Neural cell (in vitro differentiated cells): ENCODE results near the gene PTPRT. TPM values are rescaled to one million over a fixed set of nuclear protein-coding genes. Genes with fewer than 3 reads are reported as not detected.

Experiments used
- H2AFZ ChIP-seq: fragments of 200-600, 300-800 bp; sonication (generic), shearing (Covaris generic); 2 replicates; pipeline ENCODE4 v1.6.0; 2014; ENCODE audit warnings: low read depth, mild to moderate bottlenecking, antibody characterized with exemption, low read length, moderate library complexity
- H3F3A ChIP-seq: fragments of 200-600 bp; shearing (Covaris generic); 2 replicates; pipeline ENCODE4 v1.6.1; 2016; ENCODE audit warnings: mild to moderate bottlenecking, moderate library complexity, mixed read lengths, antibody characterized with exemption, low read length; ENCODE audit not compliant: insufficient read depth, poor library complexity, severe bottlenecking
- H3K27ac ChIP-seq: fragments of 200-600, 300-800 bp; sonication (generic), shearing (Covaris generic); 2 replicates; pipeline ENCODE4 v1.5.1; 2014; ENCODE audit warnings: mild to moderate bottlenecking, low read length, moderate library complexity
- H3K27me3 ChIP-seq: fragments of 300-800, 200-600 bp; sonication (generic), shearing (Covaris generic); 2 replicates; pipeline ENCODE4 v1.6.0; 2014; ENCODE audit warnings: mild to moderate bottlenecking, low read depth, low read length, moderate library complexity; ENCODE audit not compliant: insufficient read depth
- H3K36me3 ChIP-seq: fragments of 300-800, 200-600 bp; sonication (generic), shearing (Covaris generic); 2 replicates; pipeline ENCODE4 v1.5.1; 2014; ENCODE audit warnings: mild to moderate bottlenecking, antibody characterized with exemption, low read length, moderate library complexity; ENCODE audit not compliant: insufficient read depth
- H3K4me2 ChIP-seq: fragments of 300-800, 200-600 bp; sonication (generic), shearing (Covaris generic); 2 replicates; pipeline ENCODE4 v1.6.0; 2014; ENCODE audit warnings: mild to moderate bottlenecking, low read length
- H3K4me3 ChIP-seq: fragments of 300-800, 200-600 bp; sonication (generic), shearing (Covaris generic); 2 replicates; pipeline ENCODE4 v1.5.1; 2014; ENCODE audit warnings: mild to moderate bottlenecking, low read length, moderate library complexity
- H3K79me2 ChIP-seq: fragments of 200-600 bp; shearing (Covaris generic); replicated peaks from 2 replicates; pipeline ENCODE4 v1.6.0; 2014; ENCODE audit warnings: mild to moderate bottlenecking, low read length, moderate library complexity; ENCODE audit not compliant: insufficient read depth
- H3K9ac ChIP-seq: fragments of 300-800, 200-600 bp; sonication (generic), shearing (Covaris generic); 2 replicates; pipeline ENCODE4 v1.6.1; 2016; ENCODE audit warnings: mild to moderate bottlenecking, low read length, mixed read lengths
- H3K9me2 ChIP-seq: fragments of 200-600 bp; shearing (Covaris generic); 2 replicates; pipeline ENCODE4 v1.6.1; 2016; ENCODE audit warnings: mild to moderate bottlenecking, low read length, mixed read lengths; ENCODE audit not compliant: insufficient read depth
- H3K9me3 ChIP-seq: fragments of 200-600, 300-800 bp; sonication (generic), shearing (Covaris generic); 2 replicates; pipeline ENCODE4 v1.6.1; 2016; ENCODE audit warnings: mild to moderate bottlenecking, mixed run types, low read length, moderate library complexity, mixed read lengths
- H4K20me1 ChIP-seq: fragments of 200-600 bp; shearing (Covaris generic); 2 replicates; pipeline ENCODE4 v1.6.1; 2016; ENCODE audit warnings: mild to moderate bottlenecking, mixed run types; ENCODE audit not compliant: insufficient read depth
- EP300 ChIP-seq: fragments of 450-650 bp; conservative IDR thresholded peaks from 2 replicates; pipeline ENCODE4 v1.6.1; 2014; ENCODE audit warnings: antibody characterized with exemption, mild to moderate bottlenecking, moderate library complexity; ENCODE audit not compliant: poor library complexity, severe bottlenecking
- EZH2 ChIP-seq: fragments of 200-600, 300-800 bp; shearing (Covaris generic), sonication (generic); IDR thresholded peaks from 2 replicates; pipeline ENCODE4 v1.6.1; 2014; ENCODE audit warnings: antibody characterized with exemption, low read length, borderline replicate concordance, mild to moderate bottlenecking; ENCODE audit not compliant: insufficient read depth, poor library complexity, severe bottlenecking
- MXI1 ChIP-seq: fragments of 450-650 bp; conservative IDR thresholded peaks from 2 replicates; pipeline ENCODE4 v1.6.1; 2014; ENCODE audit warnings: antibody characterized with exemption, mild to moderate bottlenecking; ENCODE audit not compliant: poor library complexity, severe bottlenecking
- POLR2AphosphoS5 ChIP-seq: IDR thresholded peaks from 2 replicates; pipeline ENCODE4 v1.6.1; 2012
- RAD21 ChIP-seq: fragments of 450-650 bp; conservative IDR thresholded peaks from 2 replicates; pipeline ENCODE4 v1.6.1; 2014; ENCODE audit warnings: antibody characterized with exemption, mild to moderate bottlenecking, moderate library complexity
- SMC3 ChIP-seq: fragments of 450-650 bp; conservative IDR thresholded peaks from 2 replicates; pipeline ENCODE4 v1.6.1; 2014; ENCODE audit warnings: antibody characterized with exemption, mild to moderate bottlenecking, moderate library complexity; ENCODE audit not compliant: poor library complexity
- TAF1 ChIP-seq: IDR thresholded peaks from 2 replicates; pipeline ENCODE4 v1.6.1; 2012; ENCODE audit warnings: low read depth
- polyA plus RNA-seq: library from polyadenylated mRNA; depleted of rRNA; stranded (reverse); fragments of >200 nt; gene quantifications from 2 replicates; pipeline ENCODE4 v1.2.3, GENCODE V29; 2014
- TF ChIP-seq, protein P1 (sequence below): fragments of 450-650 bp; IDR thresholded peaks from 2 replicates; pipeline ENCODE4 v1.5.1; 2014; ENCODE audit warnings: antibody characterized with exemption, mild to moderate bottlenecking, moderate library complexity; ENCODE audit not compliant: poor library complexity, severe bottlenecking
- TF ChIP-seq, protein P2 (sequence below): IDR thresholded peaks from 2 replicates; pipeline ENCODE4 v1.6.1; 2012; ENCODE audit warnings: borderline replicate concordance

PTPRT gene
- polyA plus RNA-seq, 1 donor from 2014 or later, result 9.2 TPM

DNA sequence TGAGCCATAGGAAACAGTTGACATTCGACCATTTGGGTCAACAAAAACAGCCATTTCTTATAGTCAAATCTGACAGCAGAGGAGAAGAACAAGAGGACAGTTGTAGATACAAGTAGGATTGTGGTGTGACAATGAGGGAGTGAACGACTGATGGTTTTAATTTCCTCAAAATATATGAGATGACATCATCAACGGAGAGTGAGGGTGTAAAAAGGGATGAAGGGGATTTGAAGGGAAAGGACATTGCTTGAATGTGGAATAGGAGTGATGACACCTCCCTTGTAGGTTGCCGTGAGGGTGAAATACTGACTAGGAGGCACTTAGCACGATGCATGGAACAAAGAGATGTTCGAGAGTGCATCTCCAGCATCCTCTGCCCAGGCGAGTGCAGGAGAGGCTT lies 1071.7 kb downstream of the PTPRT start:
- Histone ChIP-seq H3K27ac (no peak overlapping the region), H3K9me3 (no peaks in the 10 kb centered on the region), H3K9me2 (no peaks in the 10 kb centered on the region), H3K79me2 (no peaks in the 10 kb centered on the region), H3K4me2 (no peak overlapping the region), H3K27me3 (no peaks in the 10 kb centered on the region), H3F3A (no peaks in the 10 kb centered on the region), H2AFZ (no peak overlapping the region), H4K20me1 (no peaks in the 10 kb centered on the region), H3K36me3 (no peaks in the 10 kb centered on the region), H3K4me3 (no peak overlapping the region), H3K9ac (no peak overlapping the region)
- TF ChIP-seq SMC3 (no peak), TAF1 (no peak), MXI1 (no peak)
- TF ChIP-seq, protein P1, sequence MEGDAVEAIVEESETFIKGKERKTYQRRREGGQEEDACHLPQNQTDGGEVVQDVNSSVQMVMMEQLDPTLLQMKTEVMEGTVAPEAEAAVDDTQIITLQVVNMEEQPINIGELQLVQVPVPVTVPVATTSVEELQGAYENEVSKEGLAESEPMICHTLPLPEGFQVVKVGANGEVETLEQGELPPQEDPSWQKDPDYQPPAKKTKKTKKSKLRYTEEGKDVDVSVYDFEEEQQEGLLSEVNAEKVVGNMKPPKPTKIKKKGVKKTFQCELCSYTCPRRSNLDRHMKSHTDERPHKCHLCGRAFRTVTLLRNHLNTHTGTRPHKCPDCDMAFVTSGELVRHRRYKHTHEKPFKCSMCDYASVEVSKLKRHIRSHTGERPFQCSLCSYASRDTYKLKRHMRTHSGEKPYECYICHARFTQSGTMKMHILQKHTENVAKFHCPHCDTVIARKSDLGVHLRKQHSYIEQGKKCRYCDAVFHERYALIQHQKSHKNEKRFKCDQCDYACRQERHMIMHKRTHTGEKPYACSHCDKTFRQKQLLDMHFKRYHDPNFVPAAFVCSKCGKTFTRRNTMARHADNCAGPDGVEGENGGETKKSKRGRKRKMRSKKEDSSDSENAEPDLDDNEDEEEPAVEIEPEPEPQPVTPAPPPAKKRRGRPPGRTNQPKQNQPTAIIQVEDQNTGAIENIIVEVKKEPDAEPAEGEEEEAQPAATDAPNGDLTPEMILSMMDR, result no peak

DNA sequence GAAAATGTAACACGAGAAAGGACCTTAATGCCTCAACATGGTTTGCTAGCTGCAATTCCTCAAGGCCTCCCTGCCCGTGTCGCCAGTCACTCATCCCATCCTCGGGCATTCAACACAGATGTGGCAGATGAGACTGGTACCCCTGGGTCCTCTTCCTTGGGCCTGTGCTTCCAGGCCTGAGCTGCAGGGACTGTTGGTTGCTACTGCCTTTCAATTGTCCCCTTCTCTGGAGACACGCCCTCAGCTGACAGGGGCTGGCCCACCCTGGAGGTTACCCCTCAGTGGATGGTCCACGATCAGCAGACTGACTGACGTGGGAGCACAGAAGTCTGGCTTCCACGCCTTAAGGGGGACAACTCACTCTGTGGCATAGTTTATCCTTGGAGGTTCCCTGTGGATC lies 1076.5 kb downstream of the PTPRT start:
- H3K4me3 ChIP-seq, result no peak overlapping the region
- no peak overlapping the region for H3K9ac ChIP-seq
- H4K20me1 ChIP-seq, result no peaks in the 10 kb centered on the region
- no peaks in the 10 kb centered on the region for H3K9me3 ChIP-seq
- no peak overlapping the region for H3K4me2 ChIP-seq
- H3K36me3 ChIP-seq, result no peaks in the 10 kb centered on the region
- H3K27me3 ChIP-seq, result no peaks in the 10 kb centered on the region
- no peaks in the 10 kb centered on the region for H3F3A ChIP-seq
- H3K27ac ChIP-seq, result no peak overlapping the region
- H3K9me2 ChIP-seq, result no peaks in the 10 kb centered on the region
- no peak overlapping the region for H2AFZ ChIP-seq
- no peak for TF ChIP-seq TAF1
- TF ChIP-seq EZH2, result no peak
- no peak for TF ChIP-seq EP300
- TF ChIP-seq, protein P1, result no peak
- TF ChIP-seq POLR2AphosphoS5, result no peak
- TF ChIP-seq SMC3, result no peak
- no peaks in the 10 kb centered on the region for H3K79me2 ChIP-seq

DNA sequence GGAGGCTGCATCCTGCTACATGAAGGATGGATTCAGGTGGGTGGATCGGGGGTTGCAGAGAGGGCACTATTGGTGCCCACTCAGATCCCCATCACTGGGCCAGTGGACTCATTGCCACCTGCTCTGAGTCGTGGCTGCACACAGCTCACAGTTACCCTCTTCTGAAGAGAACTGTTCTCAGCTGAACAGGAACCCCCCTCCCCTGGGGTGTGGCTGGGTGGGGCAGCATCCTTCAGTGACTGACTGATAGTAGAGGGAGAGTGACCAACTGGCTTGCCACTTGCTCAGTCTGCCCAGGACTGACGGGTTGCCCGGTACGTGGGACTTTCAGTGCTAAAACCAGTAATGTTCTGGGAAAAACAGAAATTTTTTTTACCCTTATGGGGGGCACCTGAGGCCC lies 1077.5 kb downstream of the PTPRT start:
- TF ChIP-seq MXI1, result no peak
- TF ChIP-seq TAF1, result no peak
- no peak for TF ChIP-seq SMC3
- TF ChIP-seq EP300, result no peak
- no peak for TF ChIP-seq RAD21
- TF ChIP-seq EZH2, result no peak
- TF ChIP-seq, protein P1, result no peak
- TF ChIP-seq POLR2AphosphoS5, result no peak
- TF ChIP-seq, protein P2, sequence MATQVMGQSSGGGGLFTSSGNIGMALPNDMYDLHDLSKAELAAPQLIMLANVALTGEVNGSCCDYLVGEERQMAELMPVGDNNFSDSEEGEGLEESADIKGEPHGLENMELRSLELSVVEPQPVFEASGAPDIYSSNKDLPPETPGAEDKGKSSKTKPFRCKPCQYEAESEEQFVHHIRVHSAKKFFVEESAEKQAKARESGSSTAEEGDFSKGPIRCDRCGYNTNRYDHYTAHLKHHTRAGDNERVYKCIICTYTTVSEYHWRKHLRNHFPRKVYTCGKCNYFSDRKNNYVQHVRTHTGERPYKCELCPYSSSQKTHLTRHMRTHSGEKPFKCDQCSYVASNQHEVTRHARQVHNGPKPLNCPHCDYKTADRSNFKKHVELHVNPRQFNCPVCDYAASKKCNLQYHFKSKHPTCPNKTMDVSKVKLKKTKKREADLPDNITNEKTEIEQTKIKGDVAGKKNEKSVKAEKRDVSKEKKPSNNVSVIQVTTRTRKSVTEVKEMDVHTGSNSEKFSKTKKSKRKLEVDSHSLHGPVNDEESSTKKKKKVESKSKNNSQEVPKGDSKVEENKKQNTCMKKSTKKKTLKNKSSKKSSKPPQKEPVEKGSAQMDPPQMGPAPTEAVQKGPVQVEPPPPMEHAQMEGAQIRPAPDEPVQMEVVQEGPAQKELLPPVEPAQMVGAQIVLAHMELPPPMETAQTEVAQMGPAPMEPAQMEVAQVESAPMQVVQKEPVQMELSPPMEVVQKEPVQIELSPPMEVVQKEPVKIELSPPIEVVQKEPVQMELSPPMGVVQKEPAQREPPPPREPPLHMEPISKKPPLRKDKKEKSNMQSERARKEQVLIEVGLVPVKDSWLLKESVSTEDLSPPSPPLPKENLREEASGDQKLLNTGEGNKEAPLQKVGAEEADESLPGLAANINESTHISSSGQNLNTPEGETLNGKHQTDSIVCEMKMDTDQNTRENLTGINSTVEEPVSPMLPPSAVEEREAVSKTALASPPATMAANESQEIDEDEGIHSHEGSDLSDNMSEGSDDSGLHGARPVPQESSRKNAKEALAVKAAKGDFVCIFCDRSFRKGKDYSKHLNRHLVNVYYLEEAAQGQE, result no peak
- H3K36me3 ChIP-seq, result no peaks in the 10 kb centered on the region
- H3K4me3 ChIP-seq, result no peak overlapping the region
- no peak overlapping the region for H3K9ac ChIP-seq
- no peaks in the 10 kb centered on the region for H3K27me3 ChIP-seq
- no peak overlapping the region for H2AFZ ChIP-seq
- H3K4me2 ChIP-seq, result no peak overlapping the region
- H3F3A ChIP-seq, result no peaks in the 10 kb centered on the region
- H3K79me2 ChIP-seq, result no peaks in the 10 kb centered on the region
- no peaks in the 10 kb centered on the region for H4K20me1 ChIP-seq
- H3K9me2 ChIP-seq, result no peaks in the 10 kb centered on the region
- H3K9me3 ChIP-seq, result no peaks in the 10 kb centered on the region
- H3K27ac ChIP-seq, result no peak overlapping the region
